HCT116 (cell line): ENCODE results near the gene MAML1. TPM values are rescaled to one million over a fixed set of nuclear protein-coding genes. Genes with fewer than 3 reads are reported as not detected.

Experiments
- ATAC-seq: fragments of 200-7000 bp; cut with Tn5 transposase; 2 replicates; pipeline ENCODE4 v1.9.1; 2020; ENCODE audit warnings: mild to moderate bottlenecking, moderate library complexity
- BruUV-seq: library from RNA; stranded (reverse); fragments of 400-500 nt; replicated peaks from 2 replicates; lab custom pipeline; 2021; lab: Mats Ljungman, UMichigan
- CTCF ChIA-PET: fragments of 300-600 bp; sonication (Branson Sonifier 250); formaldehyde crosslinking; loops from one replicate; lab custom pipeline; 2021; ENCODE audit warnings: antibody characterized with exemption; lab: Charles Lee
- POLR2A ChIA-PET: fragments of 300-600, 350-600 bp; sonication (Branson Sonifier 250); formaldehyde crosslinking; loops from one replicate; lab custom pipeline; 2021; ENCODE audit warnings: antibody characterized with exemption; lab: Charles Lee
- RAD21 ChIA-PET, 2 experiments: fragments of 300-600 bp; sonication (Branson Sonifier 250); formaldehyde crosslinking; loops; one replicate each; lab custom pipeline; 2023; ENCODE audit warnings: low total read pairs in 2 of 2; ENCODE audit not compliant: uncharacterized antibody in 2 of 2, unreplicated experiment in 2 of 2, low non-redundant PET in 1 of 2; lab: Charles Lee
- DNase-seq: peaks from one replicate; pipeline ENCODE4 v3.0.0-alpha.2; 2010; ENCODE audit warnings: low read depth, low spot score
- H2AFZ ChIP-seq: fragments of 200-600 bp; shearing (Covaris generic), sonication (generic); 2 replicates; pipeline ENCODE4 v1.6.1; 2017; ENCODE audit warnings: low read depth, mixed run types, mixed read lengths, antibody characterized with exemption, low read length; ENCODE audit not compliant: poor library complexity, severe bottlenecking
- H3K27ac ChIP-seq: 2 replicates; pipeline ENCODE4 v1.5.1; 2012; ENCODE audit warnings: low read depth, low read length
- H3K27me3 ChIP-seq: fragments of 200-600 bp; sonication (generic); 2 replicates; pipeline ENCODE4 v1.6.1; 2016; ENCODE audit warnings: mixed run types, low read length, mixed read lengths; ENCODE audit not compliant: insufficient read depth
- H3K36me3 ChIP-seq, 2 experiments: fragments of 200-500 bp in 1 of 2; fragments of 200-600 bp in 1 of 2; sonication (Bioruptor generic) in 1 of 2; sonication (generic) in 1 of 2; 2 replicates each; pipeline versions ENCODE4 v1.5.1 to v1.6.1; 2014 to 2016; ENCODE audit warnings: low read length in 2 of 2, inconsistent platforms in 1 of 2, mixed read lengths in 1 of 2, mixed run types in 1 of 2; ENCODE audit not compliant: insufficient read depth in 2 of 2, control insufficient read depth in 1 of 2
- H3K4me1 ChIP-seq, 2 experiments: fragments of 200-600 bp in 1 of 2; sonication (generic) in 1 of 2; 2 replicates each; pipeline versions ENCODE4 v1.5.1 to v1.6.1; 2012 to 2017; ENCODE audit warnings: low read length in 2 of 2, inconsistent platforms in 1 of 2, mild to moderate bottlenecking in 1 of 2, mixed read lengths in 1 of 2, mixed run types in 1 of 2, moderate library complexity in 1 of 2; ENCODE audit not compliant: insufficient read depth in 2 of 2, control insufficient read depth in 1 of 2
- H3K4me2 ChIP-seq: fragments of 200-600 bp; sonication (generic); 2 replicates; pipeline ENCODE4 v1.6.1; 2017; ENCODE audit warnings: mixed run types, low read length, mixed read lengths
- H3K4me3 ChIP-seq, 2 experiments: fragments of 200-600 bp in 1 of 2; sonication (generic) in 1 of 2; replicated peaks in 1 of 2; 2 replicates each; pipeline ENCODE4 v1.5.1; 2011 to 2016; ENCODE audit warnings: low read length in 2 of 2, control low read depth in 1 of 2, low read depth in 1 of 2, mild to moderate bottlenecking in 1 of 2, mixed read lengths in 1 of 2, mixed run types in 1 of 2
- H3K79me2 ChIP-seq: fragments of 200-600 bp; sonication (generic); 2 replicates; pipeline ENCODE4 v1.6.1; 2017; ENCODE audit warnings: mild to moderate bottlenecking, mixed run types, low read length, moderate library complexity, mixed read lengths; ENCODE audit not compliant: insufficient read depth
- H3K9ac ChIP-seq: fragments of 200-600 bp; sonication (generic); 2 replicates; pipeline ENCODE4 v1.6.1; 2016; ENCODE audit warnings: low read length, mixed read lengths
- H3K9me2 ChIP-seq: fragments of 200-600 bp; sonication (generic), shearing (Covaris generic); 2 replicates; pipeline ENCODE4 v1.6.1; 2017; ENCODE audit warnings: mixed run types, mild to moderate bottlenecking, moderate library complexity; ENCODE audit not compliant: insufficient read depth
- H3K9me3 ChIP-seq, 2 experiments: fragments of 200-500 bp in 1 of 2; fragments of 200-600 bp in 1 of 2; sonication (Bioruptor generic) in 1 of 2; sonication (generic) in 1 of 2; 2 replicates each; pipeline ENCODE4 v1.6.1; 2014 to 2017; ENCODE audit warnings: low read length in 2 of 2, mixed read lengths in 2 of 2, inconsistent platforms in 1 of 2, low read depth in 1 of 2, mild to moderate bottlenecking in 1 of 2, mixed run types in 1 of 2, moderate library complexity in 1 of 2; ENCODE audit not compliant: control insufficient read depth in 1 of 2, insufficient read depth in 1 of 2
- H4K20me1 ChIP-seq: fragments of 200-600 bp; sonication (generic), shearing (Covaris generic); 2 replicates; pipeline ENCODE4 v1.6.1; 2017; ENCODE audit warnings: mixed run types, mild to moderate bottlenecking, moderate library complexity; ENCODE audit not compliant: insufficient read depth
- CBX3 ChIP-seq: IDR thresholded peaks from 2 replicates; pipeline ENCODE4 v1.6.1; 2012; ENCODE audit warnings: low read depth
- CEBPB ChIP-seq: IDR thresholded peaks from 2 replicates; pipeline ENCODE4 v1.6.1; 2012; ENCODE audit warnings: low read depth
- EGR1 ChIP-seq: IDR thresholded peaks from 2 replicates; pipeline ENCODE4 v1.6.1; 2012; ENCODE audit warnings: low read depth
- ELF1 ChIP-seq: IDR thresholded peaks from 2 replicates; pipeline ENCODE4 v1.6.1; 2012; ENCODE audit warnings: low read depth, borderline replicate concordance
- EZH2 ChIP-seq: fragments of 200-600 bp; sonication (generic); IDR thresholded peaks from 2 replicates; pipeline ENCODE4 v1.6.1; 2017; ENCODE audit warnings: antibody characterized with exemption, mixed run types
- EZH2phosphoT487 ChIP-seq: fragments of 200-600 bp; IDR thresholded peaks from 2 replicates; pipeline ENCODE4 v1.6.1; 2018; ENCODE audit warnings: antibody characterized with exemption, borderline replicate concordance
- JUND ChIP-seq: IDR thresholded peaks from 2 replicates; pipeline ENCODE4 v1.6.1; 2012
- POLR2A ChIP-seq: IDR thresholded peaks from 2 replicates; pipeline ENCODE4 v1.7.0; 2011; ENCODE audit warnings: borderline replicate concordance; ENCODE audit not compliant: insufficient read depth, insufficient read length; ENCODE audit errors: extremely low read depth
- POLR2AphosphoS5 ChIP-seq: IDR thresholded peaks from 2 replicates; pipeline ENCODE4 v1.6.1; 2011; ENCODE audit warnings: mild to moderate bottlenecking, low read depth, low read length, moderate library complexity
- RAD21 ChIP-seq: IDR thresholded peaks from 2 replicates; pipeline ENCODE4 v1.6.1; 2012; ENCODE audit warnings: low read depth, mild to moderate bottlenecking
- SP1 ChIP-seq: IDR thresholded peaks from 2 replicates; pipeline ENCODE4 v1.6.1; 2012; ENCODE audit warnings: low read depth
- SRF ChIP-seq: IDR thresholded peaks from 2 replicates; pipeline ENCODE4 v1.6.1; 2012; ENCODE audit warnings: low read depth
- YY1 ChIP-seq: IDR thresholded peaks from 2 replicates; pipeline ENCODE4 v1.6.1; 2011; ENCODE audit warnings: low read length, low read depth, moderate library complexity, mild to moderate bottlenecking; ENCODE audit not compliant: insufficient replicate concordance; ENCODE audit errors: extremely low read depth
- ZFX ChIP-seq: fragments of 450-650 bp; IDR thresholded peaks from 2 replicates; pipeline ENCODE4 v1.6.1; 2017
- intact Hi-C: fragments of 100-400 bp; cut with micrococcal nuclease; formaldehyde crosslinking; loops from 2 replicates; pipeline ENCODE4 v1.10.0; 2022
- total RNA-seq: library from RNA; stranded (reverse); gene quantifications from one replicate; pipeline ENCODE4 v1.2.1, GENCODE V29; 2021; ENCODE audit not compliant: unreplicated experiment
- TF ChIP-seq, protein P1 (sequence below): IDR thresholded peaks from 2 replicates; pipeline ENCODE4 v1.6.1; 2012
- TF ChIP-seq, protein P2 (sequence below): IDR thresholded peaks from 2 replicates; pipeline ENCODE4 v1.6.1; 2012

MAML1 gene
- total RNA-seq, 1 experiment from 2014 or later: 29.5 TPM

DNA sequence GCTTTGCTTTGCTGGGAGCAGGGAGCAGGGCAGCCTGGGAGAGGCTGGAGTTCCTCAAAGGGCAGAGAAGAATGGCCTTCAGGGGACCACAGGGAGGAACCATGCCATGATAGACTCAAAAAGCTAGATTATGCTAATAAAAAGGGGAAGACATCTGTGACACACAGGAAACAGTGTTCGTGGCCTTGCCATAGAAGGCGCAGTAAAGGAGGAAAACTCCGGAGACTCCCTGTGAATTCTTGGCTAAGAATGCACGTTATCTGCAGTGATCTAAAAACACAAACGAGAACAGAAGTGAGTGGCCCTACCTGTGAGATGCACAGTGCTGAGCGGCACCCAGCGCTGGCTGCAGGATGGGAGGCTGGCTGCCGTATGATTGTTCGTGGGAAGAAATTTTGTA lies 45.3 kb downstream of the MAML1 start:
- DNase-seq (no peak), ATAC-seq (no peak)
- CTCF ChIA-PET: no interaction called here
- H3K36me3 ChIP-seq: peaks cover 9 to 11% of the 10 kb centered on the region in 2 experiments; a peak in 2 of 4 replicates
- no peaks in the 10 kb centered on the region for H3K9me2 ChIP-seq
- no peak overlapping the region for H3K9ac ChIP-seq
- H3K4me1 ChIP-seq: no peaks in the 10 kb centered on the region
- H3K27me3 ChIP-seq: no peaks in the 10 kb centered on the region
- H3K27ac ChIP-seq: no peak overlapping the region
- H3K4me2 ChIP-seq: no peak overlapping the region
- RAD21 ChIA-PET: interaction anchor here in 1 of 2 experiments (0.6 kb wide), 1 partner anchor 18 kb away, joined by 3 read pairs; no protein-coding TSS in a partner anchor
- POLR2A ChIA-PET: no interaction called here
- TF ChIP-seq, protein P1, sequence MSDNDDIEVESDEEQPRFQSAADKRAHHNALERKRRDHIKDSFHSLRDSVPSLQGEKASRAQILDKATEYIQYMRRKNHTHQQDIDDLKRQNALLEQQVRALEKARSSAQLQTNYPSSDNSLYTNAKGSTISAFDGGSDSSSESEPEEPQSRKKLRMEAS: no peak
- TF ChIP-seq, protein P2, sequence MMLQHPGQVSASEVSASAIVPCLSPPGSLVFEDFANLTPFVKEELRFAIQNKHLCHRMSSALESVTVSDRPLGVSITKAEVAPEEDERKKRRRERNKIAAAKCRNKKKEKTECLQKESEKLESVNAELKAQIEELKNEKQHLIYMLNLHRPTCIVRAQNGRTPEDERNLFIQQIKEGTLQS: no peak
- TF ChIP-seq CBX3: no peak
- intact Hi-C loops: no loop called here
- no peak overlapping the region for H3K4me3 ChIP-seq
- BruUV-seq: no TSS peak
- H3K79me2 ChIP-seq: no peaks in the 10 kb centered on the region
- no peak overlapping the region for H2AFZ ChIP-seq
- no peaks in the 10 kb centered on the region for H3K9me3 ChIP-seq
- no peaks in the 10 kb centered on the region for H4K20me1 ChIP-seq

DNA sequence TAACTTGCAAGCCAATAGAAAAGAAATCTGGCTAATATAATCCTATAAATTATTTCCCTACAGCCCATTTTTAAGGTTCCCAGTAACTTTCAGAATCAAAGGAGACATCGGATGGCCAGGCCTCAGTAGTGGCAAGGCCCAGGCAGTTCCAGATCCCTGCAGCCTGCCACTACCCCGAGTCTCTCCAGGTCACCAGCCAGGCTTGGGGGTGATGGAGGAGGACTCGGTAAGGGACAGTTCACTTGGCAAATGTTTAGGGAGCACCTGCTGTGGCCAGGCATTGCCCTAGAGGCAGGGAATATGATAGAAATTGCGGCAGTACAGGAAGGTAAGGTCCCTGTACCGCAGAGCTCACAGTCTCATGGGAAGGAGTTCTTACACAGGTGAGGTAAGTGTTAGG lies 46.0 kb downstream of the MAML1 start:
- no peak for ATAC-seq
- Histone ChIP-seq H4K20me1 (no peaks in the 10 kb centered on the region; the same call in 1 of the 2 replicates), H3K4me2 (no peak overlapping the region), H3K4me1 (no peaks in the 10 kb centered on the region), H2AFZ (no peak overlapping the region), H3K36me3 (peaks cover 5 to 8% of the 10 kb centered on the region in 2 experiments; a peak in 2 of 4 replicates), H3K27me3 (no peaks in the 10 kb centered on the region), H3K9me3 (no peaks in the 10 kb centered on the region), H3K79me2 (no peaks in the 10 kb centered on the region), H3K9me2 (no peaks in the 10 kb centered on the region), H3K27ac (no peak overlapping the region), H3K4me3 (no peak overlapping the region), H3K9ac (no peak overlapping the region)
- ChIA-PET RAD21 (no interaction called here), POLR2A (no interaction called here), CTCF (no interaction called here)
- BruUV-seq: no TSS peak
- intact Hi-C loops: no loop called here
- no peak for DNase-seq
- TF ChIP-seq POLR2AphosphoS5: no peak
- no peak for TF ChIP-seq RAD21
- no peak for TF ChIP-seq YY1
- TF ChIP-seq ZFX: no peak
- no peak for TF ChIP-seq CEBPB
- TF ChIP-seq JUND: no peak
- no peak for TF ChIP-seq SRF
- no peak for TF ChIP-seq EZH2phosphoT487
- TF ChIP-seq, protein P2: no peak
- TF ChIP-seq SP1: no peak
- no peak for TF ChIP-seq EZH2
- TF ChIP-seq, protein P1: no peak
- TF ChIP-seq EGR1: no peak
- no peak for TF ChIP-seq POLR2A
- no peak for TF ChIP-seq ELF1
- TF ChIP-seq CBX3: no peak
- TF ChIP-seq, all 23 proteins: peak for 0
